ENCODE data around the gene SRGAP1. TPM values are rescaled to one million over a fixed set of nuclear protein-coding genes. Genes with fewer than 3 reads are reported as not detected.

Gene SRGAP1
- total RNA-seq, 3 donors from 2014 or later (not counting 1 experiment from before 2014, with no cell fraction given) = 0.10 to 0.49 (median 0.16) TPM

DNA sequence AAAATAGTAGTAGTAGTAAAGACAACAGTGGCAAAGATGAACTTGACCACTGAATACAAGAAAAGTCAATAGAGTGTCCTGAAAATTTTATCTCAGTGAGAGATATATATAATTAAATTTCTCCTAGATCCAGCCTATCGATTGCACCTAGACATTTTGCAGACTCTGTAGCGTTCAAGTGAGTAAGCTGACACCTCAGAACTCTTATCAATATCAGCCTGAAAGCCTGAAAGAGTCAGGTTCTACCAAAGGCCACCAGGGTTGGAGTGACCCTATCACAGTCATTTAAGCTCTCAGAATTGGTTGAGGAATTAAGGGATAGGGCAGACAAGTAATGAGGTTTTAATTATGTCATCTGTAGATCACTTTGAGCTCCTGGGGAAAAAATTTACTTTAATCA, 174.6 kb downstream of the SRGAP1 start:
- Histone ChIP-seq H3K27ac (ENCODE audit: low read length) (no peak overlapping the region), H3K36me3 (ENCODE audit: control insufficient read depth, insufficient read depth, low read length) (no peaks in the 10 kb centered on the region), H3K4me1 (ENCODE audit: control insufficient read depth, insufficient read depth, low read length) (no peaks in the 10 kb centered on the region), H3K9me3 (ENCODE audit: control insufficient read depth, insufficient read depth, low read length) (no peaks in the 10 kb centered on the region), H3K27me3 (ENCODE audit: control insufficient read depth, insufficient read depth, low read length) (no peaks in the 10 kb centered on the region), H3K4me3 (ENCODE audit: low read length) (no peak overlapping the region)
- no peaks in the 10 kb centered on the region for H3K36me3 Mint-ChIP-seq
- H3K27ac Mint-ChIP-seq = no peak overlapping the region
- intact Hi-C loops (cut with micrococcal nuclease) = no loop called here
- DNase-seq = no peak
- no peak for ATAC-seq
- no peaks in the 10 kb centered on the region for H3K27me3 Mint-ChIP-seq (ENCODE audit: low read depth in 2 of 2)
- no peaks in the 10 kb centered on the region for H3K4me1 Mint-ChIP-seq
- TF ChIP-seq, protein P1, sequence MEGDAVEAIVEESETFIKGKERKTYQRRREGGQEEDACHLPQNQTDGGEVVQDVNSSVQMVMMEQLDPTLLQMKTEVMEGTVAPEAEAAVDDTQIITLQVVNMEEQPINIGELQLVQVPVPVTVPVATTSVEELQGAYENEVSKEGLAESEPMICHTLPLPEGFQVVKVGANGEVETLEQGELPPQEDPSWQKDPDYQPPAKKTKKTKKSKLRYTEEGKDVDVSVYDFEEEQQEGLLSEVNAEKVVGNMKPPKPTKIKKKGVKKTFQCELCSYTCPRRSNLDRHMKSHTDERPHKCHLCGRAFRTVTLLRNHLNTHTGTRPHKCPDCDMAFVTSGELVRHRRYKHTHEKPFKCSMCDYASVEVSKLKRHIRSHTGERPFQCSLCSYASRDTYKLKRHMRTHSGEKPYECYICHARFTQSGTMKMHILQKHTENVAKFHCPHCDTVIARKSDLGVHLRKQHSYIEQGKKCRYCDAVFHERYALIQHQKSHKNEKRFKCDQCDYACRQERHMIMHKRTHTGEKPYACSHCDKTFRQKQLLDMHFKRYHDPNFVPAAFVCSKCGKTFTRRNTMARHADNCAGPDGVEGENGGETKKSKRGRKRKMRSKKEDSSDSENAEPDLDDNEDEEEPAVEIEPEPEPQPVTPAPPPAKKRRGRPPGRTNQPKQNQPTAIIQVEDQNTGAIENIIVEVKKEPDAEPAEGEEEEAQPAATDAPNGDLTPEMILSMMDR (IDR thresholded peaks at IDR 0.05) = no peak
- 90% methylated on average over 2 of the region's 2 CpGs for WGBS (ENCODE audit: insufficient coverage)
- no peaks in the 10 kb centered on the region for H3K9me3 Mint-ChIP-seq
- H3K4me3 Mint-ChIP-seq = no peak overlapping the region

DNA sequence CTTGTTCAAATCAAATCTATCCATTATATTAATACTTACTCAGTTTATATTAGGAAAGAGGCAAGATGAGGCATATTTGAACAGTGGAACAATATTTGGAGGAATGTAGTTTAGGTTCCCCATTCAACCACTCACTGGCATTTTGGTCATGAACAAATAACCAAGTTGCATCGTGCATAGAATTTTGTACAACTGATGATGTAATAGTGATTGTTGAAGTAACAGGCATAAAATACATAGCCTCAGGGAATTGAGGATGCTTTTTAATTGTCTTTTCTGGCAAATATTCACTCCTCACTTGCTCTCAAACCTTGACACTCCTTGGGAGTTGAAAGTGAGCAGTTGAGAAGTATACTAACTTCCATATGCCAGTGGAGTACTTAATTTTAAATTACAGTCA, 175.2 kb downstream of the SRGAP1 start:
- H3K36me3 Mint-ChIP-seq = no peaks in the 10 kb centered on the region
- Histone ChIP-seq H3K4me1 (ENCODE audit: control insufficient read depth, insufficient read depth, low read length) (no peaks in the 10 kb centered on the region), H3K27ac (ENCODE audit: low read length) (no peak overlapping the region), H3K36me3 (ENCODE audit: control insufficient read depth, insufficient read depth, low read length) (no peaks in the 10 kb centered on the region), H3K4me3 (ENCODE audit: low read length) (no peak overlapping the region), H3K9me3 (ENCODE audit: control insufficient read depth, insufficient read depth, low read length) (no peaks in the 10 kb centered on the region), H3K27me3 (ENCODE audit: control insufficient read depth, insufficient read depth, low read length) (no peaks in the 10 kb centered on the region)
- 100% methylated on average over 1 of the region's 1 CpG for WGBS (ENCODE audit: insufficient coverage)
- intact Hi-C loops (cut with micrococcal nuclease) = no loop called here
- H3K27me3 Mint-ChIP-seq (ENCODE audit: low read depth in 2 of 2) = no peaks in the 10 kb centered on the region
- DNase-seq (no peak), ATAC-seq (no peak)
- H3K4me1 Mint-ChIP-seq = no peaks in the 10 kb centered on the region
- no peaks in the 10 kb centered on the region for H3K9me3 Mint-ChIP-seq
- no peak overlapping the region for H3K4me3 Mint-ChIP-seq
- no peak overlapping the region for H3K27ac Mint-ChIP-seq
- TF ChIP-seq, protein P1 (IDR thresholded peaks at IDR 0.05) = no peak

DNA sequence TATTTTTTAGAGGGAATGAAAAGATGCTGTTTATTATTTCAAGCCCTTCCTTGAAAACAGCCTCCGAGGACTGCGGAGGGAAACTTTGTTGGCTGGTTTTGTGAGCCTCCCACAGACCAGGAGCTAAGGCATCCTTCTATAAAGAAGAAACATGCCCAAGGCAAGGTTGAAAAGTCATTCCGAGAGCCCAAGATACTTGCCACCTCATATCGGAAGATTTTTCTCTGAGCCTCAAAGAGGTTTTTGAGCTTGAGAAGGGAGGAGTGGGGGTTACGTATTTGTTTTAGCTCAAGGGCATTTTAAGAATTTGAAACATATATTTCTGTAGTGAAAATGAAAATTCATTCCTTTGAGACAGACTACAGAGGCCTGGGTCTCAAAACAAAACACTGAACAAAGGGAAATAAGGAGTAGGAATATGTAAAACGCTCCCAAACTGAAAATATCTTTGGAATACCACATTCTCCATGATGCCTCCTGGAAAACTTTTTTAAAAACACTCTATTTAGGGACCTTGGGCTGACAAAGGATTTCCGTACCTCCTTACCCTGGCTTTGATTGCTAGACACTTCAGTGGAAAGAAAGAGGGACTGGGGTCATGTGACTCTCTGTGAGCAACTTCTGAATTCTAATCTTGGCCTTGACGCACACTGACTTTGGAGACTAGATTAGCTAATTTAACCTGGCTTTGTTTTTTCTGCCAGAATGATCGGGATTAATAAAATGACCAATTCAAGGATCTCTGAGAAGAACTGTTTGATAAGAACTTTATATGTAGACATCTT, 180.9 kb downstream of the SRGAP1 start:
- Histone ChIP-seq H3K27me3 (ENCODE audit: control insufficient read depth, insufficient read depth, low read length) (no peaks in the 10 kb centered on the region), H3K27ac (ENCODE audit: low read length) (no peak overlapping the region), H3K36me3 (ENCODE audit: control insufficient read depth, insufficient read depth, low read length) (no peaks in the 10 kb centered on the region), H3K4me3 (ENCODE audit: low read length) (no peak overlapping the region), H3K9me3 (ENCODE audit: control insufficient read depth, insufficient read depth, low read length) (no peaks in the 10 kb centered on the region), H3K4me1 (ENCODE audit: control insufficient read depth, insufficient read depth, low read length) (no peaks in the 10 kb centered on the region)
- ATAC-seq (no peak), DNase-seq (no peak)
- Mint-ChIP-seq H3K27ac (no peak overlapping the region), H3K36me3 (no peaks in the 10 kb centered on the region), H3K4me1 (no peaks in the 10 kb centered on the region), H3K9me3 (no peaks in the 10 kb centered on the region), H3K27me3 (ENCODE audit: low read depth in 2 of 2) (no peaks in the 10 kb centered on the region), H3K4me3 (no peak overlapping the region)
- WGBS (ENCODE audit: insufficient coverage) = 92% methylated on average over 8 of the region's 9 CpGs
- intact Hi-C loops (cut with micrococcal nuclease) = no loop called here
- TF ChIP-seq, protein P1 (IDR thresholded peaks at IDR 0.05) = no peak

DNA sequence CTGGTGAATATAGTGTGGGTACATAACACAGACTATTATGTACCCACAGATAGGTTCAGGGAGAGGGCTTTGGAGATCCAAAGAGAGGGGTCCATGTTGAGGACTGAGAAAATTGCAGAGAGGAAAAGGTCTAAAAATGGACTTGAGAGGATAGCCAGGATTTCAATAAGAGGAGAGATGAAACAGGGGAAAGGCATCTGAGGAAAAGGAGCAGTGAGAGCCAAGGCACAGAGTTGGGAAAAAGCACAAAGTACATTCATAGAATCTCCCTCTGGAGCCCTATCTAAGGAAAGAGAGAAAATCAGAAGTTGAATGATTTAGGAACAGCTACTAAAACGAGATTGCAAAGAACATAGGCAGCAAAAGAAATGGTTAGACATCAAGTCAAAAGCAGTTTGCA, 182.8 kb downstream of the SRGAP1 start:
- H3K36me3 ChIP-seq (ENCODE audit: control insufficient read depth, insufficient read depth, low read length) = no peaks in the 10 kb centered on the region
- TF ChIP-seq, protein P1 (IDR thresholded peaks at IDR 0.05) = no peak
- H3K4me1 ChIP-seq (ENCODE audit: control insufficient read depth, insufficient read depth, low read length) = no peaks in the 10 kb centered on the region
- Mint-ChIP-seq H3K27me3 (ENCODE audit: low read depth in 2 of 2) (no peaks in the 10 kb centered on the region), H3K27ac (no peak overlapping the region), H3K4me3 (no peak overlapping the region), H3K4me1 (no peaks in the 10 kb centered on the region), H3K36me3 (no peaks in the 10 kb centered on the region), H3K9me3 (no peaks in the 10 kb centered on the region)
- H3K27me3 ChIP-seq (ENCODE audit: control insufficient read depth, insufficient read depth, low read length) = no peaks in the 10 kb centered on the region
- H3K9me3 ChIP-seq (ENCODE audit: control insufficient read depth, insufficient read depth, low read length) = no peaks in the 10 kb centered on the region
- no peak overlapping the region for H3K27ac ChIP-seq (ENCODE audit: low read length)
- ATAC-seq (no peak), DNase-seq (no peak)
- intact Hi-C loops (cut with micrococcal nuclease) = no loop called here
- WGBS (ENCODE audit: insufficient coverage) = 50% methylated on average over 1 of the region's 1 CpG
- H3K4me3 ChIP-seq (ENCODE audit: low read length) = no peak overlapping the region

Measured in natural killer cell (primary cell).